SK-N-SH (cell line): ENCODE data around the gene TRAF1. TPM values are rescaled to one million over a fixed set of nuclear protein-coding genes. Genes with fewer than 3 reads are reported as not detected.

Source experiments
- CTCF ChIA-PET: fragments of 300-600, 350-600 bp; formaldehyde crosslinking; extraction: SDS; loops from one replicate; lab custom pipeline; 2021; lab: Yijun Ruan, JAX
- POLR2A ChIA-PET: fragments of 350-600 bp; sonication (Branson Sonifier 250); formaldehyde crosslinking; extraction: SDS; loops from one replicate; lab custom pipeline; 2020; ENCODE audit warnings: antibody characterized with exemption, inconsistent platforms; lab: Yijun Ruan, JAX
- DNase-seq: peaks from one replicate; pipeline ENCODE4 v3.0.0; 2012
- H2AFZ ChIP-seq: fragments of 200-600 bp; sonication (generic); 2 replicates; pipeline ENCODE4 v1.8.1; 2016; ENCODE audit warnings: antibody characterized with exemption, mild to moderate bottlenecking, low read depth
- H3F3A ChIP-seq: fragments of 200-600 bp; sonication (generic); replicated peaks from 2 replicates; pipeline ENCODE3; 2016; ENCODE audit warnings: antibody characterized with exemption, mild to moderate bottlenecking; ENCODE audit not compliant: insufficient read depth
- H3K27ac ChIP-seq, 2 experiments: fragments of 200-500 bp in 1 of 2; fragments of 200-600 bp in 1 of 2; sonication (Bioruptor generic) in 1 of 2; sonication (generic), shearing (Covaris generic) in 1 of 2; 2 replicates each; pipeline versions ENCODE4 v1.5.1 to v1.6.1; 2014 to 2016; ENCODE audit warnings: low read depth in 2 of 2, inconsistent platforms in 1 of 2, low read length in 1 of 2, mild to moderate bottlenecking in 1 of 2, mixed read lengths in 1 of 2
- H3K27me3 ChIP-seq: fragments of 200-600 bp; sonication (generic), shearing (Covaris generic); 2 replicates; pipeline ENCODE4 v1.6.1; 2016; ENCODE audit warnings: mixed run types; ENCODE audit not compliant: insufficient read depth
- H3K36me3 ChIP-seq, 2 experiments: fragments of 200-500 bp in 1 of 2; fragments of 200-600 bp in 1 of 2; sonication (Bioruptor generic) in 1 of 2; sonication (generic) in 1 of 2; replicated peaks in 1 of 2; 2 replicates each; pipeline versions ENCODE3 to v1.5.1; 2014 to 2016; ENCODE audit warnings: low read length in 1 of 2, mild to moderate bottlenecking in 1 of 2; ENCODE audit not compliant: insufficient read depth in 2 of 2, control insufficient read depth in 1 of 2
- H3K4me1 ChIP-seq, 2 experiments: fragments of 200-500 bp in 1 of 2; fragments of 200-600 bp in 1 of 2; sonication (Bioruptor generic) in 1 of 2; sonication (generic), shearing (Covaris generic) in 1 of 2; 2 replicates each; pipeline versions ENCODE4 v1.5.1 to v1.6.1; 2014 to 2016; ENCODE audit warnings: low read depth in 1 of 2, low read length in 1 of 2, mixed run types in 1 of 2; ENCODE audit not compliant: insufficient read depth in 2 of 2, control insufficient read depth in 1 of 2
- H3K4me2 ChIP-seq: fragments of 200-600 bp; sonication (generic), shearing (Covaris generic); 2 replicates; pipeline ENCODE4 v1.6.1; 2017; ENCODE audit warnings: mixed run types
- H3K4me3 ChIP-seq, 2 experiments: fragments of 200-500 bp in 1 of 2; fragments of 200-600 bp in 1 of 2; sonication (Bioruptor generic) in 1 of 2; sonication (generic), shearing (Covaris generic) in 1 of 2; 2 replicates each; pipeline versions ENCODE4 v1.5.1 to v1.8.1; 2014 to 2016; ENCODE audit warnings: low read depth in 2 of 2, inconsistent platforms in 1 of 2, low read length in 1 of 2, mild to moderate bottlenecking in 1 of 2, mixed read lengths in 1 of 2, moderate library complexity in 1 of 2
- H3K79me2 ChIP-seq: fragments of 200-600 bp; sonication (generic); 2 replicates; pipeline ENCODE4 v1.8.1; 2017; ENCODE audit warnings: mild to moderate bottlenecking; ENCODE audit not compliant: insufficient read depth
- H3K9ac ChIP-seq: fragments of 200-600 bp; sonication (generic); 2 replicates; pipeline ENCODE4 v1.6.1; 2017; ENCODE audit warnings: mixed run types
- H3K9me2 ChIP-seq: fragments of 200-600 bp; sonication (generic); 2 replicates; pipeline ENCODE4 v1.6.1; 2017; ENCODE audit warnings: mixed run types
- H3K9me3 ChIP-seq: fragments of 200-600 bp; sonication (generic); 2 replicates; pipeline ENCODE4 v1.6.1; 2017; ENCODE audit warnings: mixed run types, mild to moderate bottlenecking, moderate library complexity
- H4K20me1 ChIP-seq: fragments of 200-600 bp; sonication (generic); 2 replicates; pipeline ENCODE4 v1.6.1; 2017; ENCODE audit warnings: mild to moderate bottlenecking, mixed run types; ENCODE audit not compliant: insufficient read depth
- FOXM1 ChIP-seq: IDR thresholded peaks from 2 replicates; pipeline ENCODE4 v1.4.0; 2012; ENCODE audit warnings: low read depth, mild to moderate bottlenecking
- IRF3 ChIP-seq: fragments of 150-350 bp; IDR thresholded peaks from 2 replicates; pipeline ENCODE4 v1.6.1; 2016; ENCODE audit warnings: mild to moderate bottlenecking, low read depth, low read length
- MAX ChIP-seq: IDR thresholded peaks from 2 replicates; pipeline ENCODE4 v1.4.0; 2012; ENCODE audit warnings: low read depth
- MEF2A ChIP-seq: IDR thresholded peaks from 2 replicates; pipeline ENCODE4 v1.4.0; 2012; ENCODE audit warnings: low read depth, borderline replicate concordance
- PBX3 ChIP-seq: IDR thresholded peaks from 2 replicates; pipeline ENCODE4; 2012
- RAD21 ChIP-seq: IDR thresholded peaks from 2 replicates; pipeline ENCODE4 v1.6.1; 2012; ENCODE audit warnings: mild to moderate bottlenecking, low read length
- RCOR1 ChIP-seq: fragments of 150-350 bp; IDR thresholded peaks from 2 replicates; pipeline ENCODE4 v1.6.1; 2017; ENCODE audit warnings: antibody characterized with exemption, low read length
- REST ChIP-seq: IDR thresholded peaks from 2 replicates; pipeline ENCODE4 v1.6.1; 2012; ENCODE audit warnings: mild to moderate bottlenecking, low read depth, low read length, moderate library complexity
- RFX5 ChIP-seq: IDR thresholded peaks from 2 replicates; pipeline ENCODE4 v1.6.1; 2012; ENCODE audit warnings: mild to moderate bottlenecking, improper control_type of control experiment, low read length
- SIN3A ChIP-seq: IDR thresholded peaks from 2 replicates; pipeline ENCODE4 v1.6.1; 2012; ENCODE audit warnings: low read depth, mild to moderate bottlenecking, low read length, moderate library complexity, borderline replicate concordance
- TCF12 ChIP-seq: IDR thresholded peaks from 2 replicates; pipeline ENCODE4 v1.4.0; 2012
- TEAD4 ChIP-seq: IDR thresholded peaks from 2 replicates; pipeline ENCODE4 v1.4.0; 2012; ENCODE audit warnings: mild to moderate bottlenecking, borderline replicate concordance; ENCODE audit not compliant: insufficient read depth
- YY1 ChIP-seq: IDR thresholded peaks from 2 replicates; pipeline ENCODE4 v1.4.0; 2012; ENCODE audit warnings: low read depth, mild to moderate bottlenecking
- ZBTB33 ChIP-seq: IDR thresholded peaks from 2 replicates; pipeline ENCODE4 v1.4.0; 2012; ENCODE audit warnings: low read depth, borderline replicate concordance
- WGBS: methylation state at CpG from one replicate; pipeline ENCODE4 v1.1.6; 2017; ENCODE audit warnings: low lambda C conversion rate; 5-methylcytosine and 5-hydroxymethylcytosine counted together
- polyA plus RNA-seq, 3 experiments: library from polyadenylated mRNA; depleted of rRNA; stranded (reverse); fragments of >200 nt; gene quantifications; 2 replicates each; pipeline ENCODE4 v1.2.3, GENCODE V29; 2012

TRAF1 gene
- polyA plus RNA-seq, 1 of the 3 experiments (the other 2 are of a cell fraction), result 1.2 TPM

GRCh38 chr9:120970244-120970643 lies 43.6 kb upstream of the TRAF1 start:
- Histone ChIP-seq H4K20me1 (no peaks in the 10 kb centered on the region), H3K79me2 (no peaks in the 10 kb centered on the region), H3K9me2 (no peaks in the 10 kb centered on the region), H3K4me3 (no peak overlapping the region), H3K9ac (no peak overlapping the region), H3K4me1 (peaks cover 0 to 2% of the 10 kb centered on the region in 2 experiments; a peak in 1 of 4 replicates), H3K36me3 (no peaks in the 10 kb centered on the region), H3K9me3 (no peaks in the 10 kb centered on the region), H3K27me3 (no peaks in the 10 kb centered on the region), H3K4me2 (no peak overlapping the region), H3F3A (no peaks in the 10 kb centered on the region), H3K27ac (no peak overlapping the region), H2AFZ (no peak overlapping the region)
- ChIA-PET CTCF (interaction anchor here (1.6 kb wide), 1 partner anchor 11 kb away, joined by 7 read pairs; no protein-coding TSS in a partner anchor), POLR2A (no interaction called here)
- WGBS, result 79% methylated on average over 3 of the region's 3 CpGs
- DNase-seq, result no peak
- no peak for TF ChIP-seq TCF12
- no peak for TF ChIP-seq SIN3A
- no peak for TF ChIP-seq TEAD4
- TF ChIP-seq IRF3, result no peak
- TF ChIP-seq RCOR1, result no peak
- no peak for TF ChIP-seq MEF2A
- no peak for TF ChIP-seq YY1
- no peak for TF ChIP-seq REST
- no peak for TF ChIP-seq RFX5

- no peak overlapping the region for H3K9ac ChIP-seq
- TF ChIP-seq RFX5 (no peak), PBX3 (no peak), MAX (no peak), ZBTB33 (no peak), FOXM1 (no peak), RAD21 (no peak), REST (no peak)
- no peak overlapping the region for H2AFZ ChIP-seq
- DNase-seq, result no peak
- H3K4me2 ChIP-seq, result no peak overlapping the region
- no peaks in the 10 kb centered on the region for H3K79me2 ChIP-seq
- CTCF ChIA-PET, result interaction anchor here (3.8 kb wide), 1 partner anchor 16 kb away, joined by 23 read pairs; no protein-coding TSS in a partner anchor
- H3K27ac ChIP-seq, result no peak overlapping the region
- peaks cover 4 to 5% of the 10 kb centered on the region in 2 experiments for H3K36me3 ChIP-seq
- H3K4me3 ChIP-seq, result no peak overlapping the region
- POLR2A ChIA-PET, result no interaction called here
- WGBS, result 92% methylated on average over 3 of the region's 3 CpGs
- no peaks in the 10 kb centered on the region for H3F3A ChIP-seq
- H3K9me2 ChIP-seq, result no peaks in the 10 kb centered on the region
- H3K9me3 ChIP-seq, result no peaks in the 10 kb centered on the region
- peaks cover 0 to 2% of the 10 kb centered on the region in 2 experiments; a peak in 1 of 4 replicates for H3K4me1 ChIP-seq
- no peaks in the 10 kb centered on the region for H3K27me3 ChIP-seq
- no peaks in the 10 kb centered on the region for H4K20me1 ChIP-seq
Observed at GRCh38 chr9:120966013-120966369, 39.4 kb upstream of the TRAF1 start.
